Osteocyte (in vitro differentiated cells): Measurements from ENCODE around the gene KCTD16. TPM values are rescaled to one million over a fixed set of nuclear protein-coding genes. Genes with fewer than 3 reads are reported as not detected.

Experiments
- DNase-seq: peaks from one replicate; pipeline ENCODE4 v3.0.0; 2021; ENCODE audit warnings: mixed read lengths; ENCODE audit not compliant: unreplicated experiment; ENCODE audit errors: extremely low spot score
- H3K27ac Mint-ChIP-seq: one replicate; pipeline ENCODE4 v1.8.0; 2021; ENCODE audit warnings: mild to moderate bottlenecking, mixed read lengths; ENCODE audit not compliant: unreplicated experiment
- H3K27me3 Mint-ChIP-seq: one replicate; pipeline ENCODE4 v1.8.0; 2021; ENCODE audit warnings: mixed read lengths; ENCODE audit not compliant: unreplicated experiment
- H3K36me3 Mint-ChIP-seq: one replicate; pipeline ENCODE4 v1.8.0; 2021; ENCODE audit warnings: mixed read lengths; ENCODE audit not compliant: unreplicated experiment
- H3K4me1 Mint-ChIP-seq: one replicate; pipeline ENCODE4 v1.8.0; 2021; ENCODE audit warnings: mixed read lengths; ENCODE audit not compliant: unreplicated experiment
- H3K4me3 Mint-ChIP-seq: one replicate; pipeline ENCODE4 v1.8.0; 2021; ENCODE audit warnings: mild to moderate bottlenecking, moderate library complexity, mixed read lengths; ENCODE audit not compliant: unreplicated experiment
- H3K9me3 Mint-ChIP-seq: one replicate; pipeline ENCODE4 v1.8.0; 2021; ENCODE audit warnings: mixed read lengths; ENCODE audit not compliant: unreplicated experiment
- CTCF ChIP-seq: fragments of 200-600 bp; sonication (generic); IDR thresholded peaks from 2 replicates; pipeline ENCODE4 v1.5.0; 2021; ENCODE audit warnings: antibody characterized with exemption, mild to moderate bottlenecking, moderate library complexity
- total RNA-seq: library from RNA; stranded (reverse); gene quantifications from 2 replicates; pipeline ENCODE4 v1.2.1, GENCODE V29; 2021

The KCTD16 gene
- total RNA-seq, 1 donor from 2014 or later = 0.51 TPM

- DNase-seq = no peak
- Mint-ChIP-seq H3K4me3 (no peak overlapping the region), H3K27me3 (peaks cover 23% of the 10 kb centered on the region)
These were observed 65.8 kb downstream of the KCTD16 start for GRCh38 chr5:144236499-144236898.

GRCh38 chr5:144237851-144238250 is 67.2 kb downstream of the KCTD16 start:
- Mint-ChIP-seq H3K36me3 (no peaks in the 10 kb centered on the region), H3K4me1 (no peaks in the 10 kb centered on the region), H3K4me3 (no peak overlapping the region), H3K27me3 (peaks cover 23% of the 10 kb centered on the region), H3K27ac (no peak overlapping the region), H3K9me3 (no peaks in the 10 kb centered on the region)
- no peak for TF ChIP-seq CTCF
- no peak for DNase-seq

More at GRCh38 chr5:144236499-144236898, 65.8 kb downstream of the KCTD16 start:
- H3K9me3 Mint-ChIP-seq = no peaks in the 10 kb centered on the region
- no peaks in the 10 kb centered on the region for H3K36me3 Mint-ChIP-seq
- no peak for TF ChIP-seq CTCF
- H3K4me1 Mint-ChIP-seq = no peaks in the 10 kb centered on the region
- no peak overlapping the region for H3K27ac Mint-ChIP-seq

DNA sequence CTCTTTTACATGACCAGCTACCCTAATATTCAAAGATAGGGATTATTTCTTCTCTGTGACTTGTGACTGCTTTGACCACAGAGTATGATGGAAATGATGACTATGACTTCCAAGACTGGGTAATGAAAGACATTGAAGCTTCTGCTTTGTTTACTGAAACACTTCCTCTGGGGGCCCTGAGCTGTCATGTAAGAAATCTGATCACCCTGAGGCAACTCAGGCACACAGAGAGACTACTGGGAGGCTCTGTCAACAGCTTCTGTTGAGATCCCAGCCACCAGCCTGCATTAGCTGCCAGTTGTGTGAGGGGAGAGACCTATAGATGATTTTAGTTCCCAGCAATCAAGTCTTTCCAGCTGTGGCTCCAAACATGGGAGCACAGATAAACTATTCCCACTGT is 76.5 kb downstream of the KCTD16 start:
- DNase-seq = no peak
- Mint-ChIP-seq H3K27me3 (peaks cover 3% of the 10 kb centered on the region), H3K4me1 (no peaks in the 10 kb centered on the region), H3K9me3 (no peaks in the 10 kb centered on the region), H3K36me3 (no peaks in the 10 kb centered on the region), H3K27ac (no peak overlapping the region), H3K4me3 (no peak overlapping the region)
- TF ChIP-seq CTCF = no peak

DNA sequence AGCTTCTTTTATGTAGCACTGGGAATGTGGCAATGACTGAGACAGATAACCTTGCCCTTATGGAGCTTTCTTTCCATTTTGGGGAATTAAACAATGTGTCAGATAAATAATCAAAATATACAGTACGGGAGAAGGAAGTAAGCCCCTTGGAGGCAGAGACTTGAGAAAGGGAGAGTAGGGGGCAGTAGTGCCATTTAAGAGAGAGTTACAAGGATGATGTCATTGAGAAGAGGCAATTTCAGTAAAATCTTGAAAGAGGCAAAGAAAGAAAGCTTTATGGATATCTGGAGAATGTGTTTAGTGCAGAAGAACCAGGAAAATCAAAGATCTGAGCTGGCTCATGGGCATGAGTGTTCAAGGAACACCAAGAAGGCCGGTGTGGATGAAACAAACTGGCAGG is 77.3 kb downstream of the KCTD16 start:
- Mint-ChIP-seq H3K36me3 (no peaks in the 10 kb centered on the region), H3K4me1 (no peaks in the 10 kb centered on the region), H3K4me3 (no peak overlapping the region), H3K9me3 (no peaks in the 10 kb centered on the region), H3K27ac (no peak overlapping the region), H3K27me3 (peaks cover 3% of the 10 kb centered on the region)
- no peak for DNase-seq
- no peak for TF ChIP-seq CTCF

DNA sequence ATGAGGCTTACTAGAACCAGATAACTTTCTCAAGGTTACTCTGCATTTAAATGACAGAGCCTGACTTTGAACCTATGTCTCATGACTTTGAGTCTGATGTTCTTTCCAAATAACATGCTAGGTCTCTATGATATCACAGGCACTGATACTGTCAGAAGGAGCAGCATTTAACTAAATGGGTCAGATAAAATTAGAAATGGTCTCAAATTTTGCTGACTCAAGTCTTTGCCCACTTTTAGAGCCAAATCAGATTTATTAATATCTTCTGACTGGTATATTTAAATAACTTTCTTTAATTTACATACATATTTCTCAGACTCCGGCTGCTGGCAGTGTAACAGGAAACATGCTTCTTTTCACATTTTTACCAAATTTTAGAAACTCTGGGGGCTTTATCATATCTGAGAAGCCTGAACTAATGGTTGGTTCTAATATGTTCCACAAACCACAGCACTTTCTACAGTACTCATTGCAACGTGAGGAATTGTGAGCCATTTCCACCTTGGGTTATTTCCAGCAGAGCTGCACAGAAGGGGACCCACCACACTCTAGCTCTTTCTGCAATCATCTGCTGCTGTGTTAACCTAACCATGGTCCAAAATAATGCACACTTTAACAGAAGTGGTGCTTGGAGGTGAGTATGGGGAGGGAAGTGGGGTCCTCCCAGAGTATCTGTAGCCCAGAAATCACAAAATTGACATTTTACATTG is 79.2 kb downstream of the KCTD16 start:
- Mint-ChIP-seq H3K27me3 (peaks cover 3% of the 10 kb centered on the region), H3K4me3 (no peak overlapping the region), H3K9me3 (no peaks in the 10 kb centered on the region), H3K27ac (no peak overlapping the region), H3K36me3 (no peaks in the 10 kb centered on the region), H3K4me1 (no peaks in the 10 kb centered on the region)
- no peak for TF ChIP-seq CTCF
- DNase-seq = no peak
